ENCODE results near the gene TLK1.

- TF ChIP-seq CREB1 (IDR thresholded peaks at IDR 0.05; ENCODE audit: low read depth): no peak
- no peak for TF ChIP-seq NBN (IDR thresholded peaks at IDR 0.05)
- no peak for TF ChIP-seq HCFC1 (IDR thresholded peaks at IDR 0.05; ENCODE audit: low read length)
- TF ChIP-seq CTCF (IDR thresholded peaks at IDR 0.05 in 2 of 3, conservative IDR thresholded peaks at IDR 0.05 in 1 of 3; ENCODE audit: control insufficient read depth in 2 of 3, extremely low read depth in 1 of 3, insufficient read depth in 1 of 3, low read depth in 3 of 3, low read length in 3 of 3): no peak
- TF ChIP-seq KAT2A (conservative IDR thresholded peaks at IDR 0.05; ENCODE audit: control insufficient read depth, low read depth, low read length): no peak
- no peak for TF ChIP-seq ZBTB33 (IDR thresholded peaks at IDR 0.05)
- TF ChIP-seq FOS (IDR thresholded peaks at IDR 0.05; ENCODE audit: borderline replicate concordance, extremely low read depth, insufficient read length): no peak
- no peak for TF ChIP-seq EZH2 (IDR thresholded peaks at IDR 0.05; ENCODE audit: borderline replicate concordance, control insufficient read depth, low read depth, low read length)
- no peak for TF ChIP-seq BMI1 (IDR thresholded peaks at IDR 0.05; ENCODE audit: borderline replicate concordance)
- TF ChIP-seq RELA (IDR thresholded peaks at IDR 0.05; ENCODE audit: borderline replicate concordance, partially characterized antibody): no peak
Measured at GRCh38 chr2:171154348-171154747, 6.3 kb downstream of the TLK1 start.
